ENCODE data around the gene P2RX6. TPM values are rescaled to one million over a fixed set of nuclear protein-coding genes. Genes with fewer than 3 reads are reported as not detected.
"Not testable (repeated sequence)": the region's sequence is repeated elsewhere in the genome, so short reads cannot be mapped to it uniquely, and the experiment has no call there.

P2RX6 gene
- total and polyA plus RNA-seq, 4 donors = 1.6 to 8.4 (median 3.5) TPM

GRCh38 chr22:21067075-21067900 lies 52.3 kb downstream of the P2RX6 start:
- Histone ChIP-seq H3K4me3 (ENCODE audit: low read depth, low read length) (no peak overlapping the region), H3K27ac (ENCODE audit: low read depth, low read length) (no peak overlapping the region), H3K36me3 (ENCODE audit: control insufficient read depth, insufficient read depth, low read length) (no peaks in the 10 kb centered on the region), H3K27me3 (ENCODE audit: control insufficient read depth, insufficient read depth, low read length) (no peaks in the 10 kb centered on the region), H3K4me1 (ENCODE audit: control insufficient read depth, insufficient read depth, low read length) (no peaks in the 10 kb centered on the region), H3K9me3 (ENCODE audit: control insufficient read depth, insufficient read depth, low read length) (no peaks in the 10 kb centered on the region)
- DNase-seq (ENCODE audit: low read depth in 4 of 6, low spot score in 6 of 6) = no peak
- 90% methylated on average over 21 of the region's 28 CpGs for WGBS (ENCODE audit: insufficient coverage)

- DNase-seq (ENCODE audit: low read depth in 4 of 6, low spot score in 6 of 6) = no peak
- Histone ChIP-seq H3K4me1 (ENCODE audit: control insufficient read depth, insufficient read depth, low read length) (no peaks in the 10 kb centered on the region), H3K36me3 (ENCODE audit: control insufficient read depth, insufficient read depth, low read length) (no peaks in the 10 kb centered on the region), H3K4me3 (ENCODE audit: low read depth, low read length) (no peak overlapping the region), H3K27ac (ENCODE audit: low read depth, low read length) (no peak overlapping the region), H3K9me3 (ENCODE audit: control insufficient read depth, insufficient read depth, low read length) (no peaks in the 10 kb centered on the region), H3K27me3 (ENCODE audit: control insufficient read depth, insufficient read depth, low read length) (no peaks in the 10 kb centered on the region)
- 84% methylated on average over 10 of the region's 12 CpGs for WGBS (ENCODE audit: insufficient coverage)
Observed at GRCh38 chr22:21067901-21068680, 53.1 kb downstream of the P2RX6 start.

GRCh38 chr22:21068681-21069276 lies 53.8 kb downstream of the P2RX6 start:
- Histone ChIP-seq H3K27me3 (ENCODE audit: control insufficient read depth, insufficient read depth, low read length) (no peaks in the 10 kb centered on the region), H3K27ac (ENCODE audit: low read depth, low read length) (no peak overlapping the region), H3K36me3 (ENCODE audit: control insufficient read depth, insufficient read depth, low read length) (no peaks in the 10 kb centered on the region), H3K4me1 (ENCODE audit: control insufficient read depth, insufficient read depth, low read length) (no peaks in the 10 kb centered on the region), H3K4me3 (ENCODE audit: low read depth, low read length) (no peak overlapping the region), H3K9me3 (ENCODE audit: control insufficient read depth, insufficient read depth, low read length) (no peaks in the 10 kb centered on the region)
- 54% methylated on average over 2 of the region's 4 CpGs for WGBS (ENCODE audit: insufficient coverage)
- DNase-seq (ENCODE audit: low read depth in 4 of 6, low spot score in 6 of 6) = no peak

GRCh38 chr22:21069375-21069774 lies 54.4 kb downstream of the P2RX6 start:
- 86% methylated on average over 2 of the region's 5 CpGs for WGBS (ENCODE audit: insufficient coverage)
- H3K27ac ChIP-seq (ENCODE audit: low read depth, low read length) = no peak overlapping the region
- H3K4me1 ChIP-seq (ENCODE audit: control insufficient read depth, insufficient read depth, low read length) = no peaks in the 10 kb centered on the region
- H3K4me3 ChIP-seq (ENCODE audit: low read depth, low read length) = no peak overlapping the region
- no peaks in the 10 kb centered on the region for H3K36me3 ChIP-seq (ENCODE audit: control insufficient read depth, insufficient read depth, low read length)
- no peaks in the 10 kb centered on the region for H3K9me3 ChIP-seq (ENCODE audit: control insufficient read depth, insufficient read depth, low read length)
- H3K27me3 ChIP-seq (ENCODE audit: control insufficient read depth, insufficient read depth, low read length) = no peaks in the 10 kb centered on the region
- DNase-seq (ENCODE audit: low read depth in 4 of 6, low spot score in 6 of 6) = no peak

- Histone ChIP-seq H3K9me3 (ENCODE audit: control insufficient read depth, insufficient read depth, low read length) (no peaks in the 10 kb centered on the region), H3K27ac (ENCODE audit: low read depth, low read length) (no peak overlapping the region), H3K4me1 (ENCODE audit: control insufficient read depth, insufficient read depth, low read length) (no peaks in the 10 kb centered on the region), H3K27me3 (ENCODE audit: control insufficient read depth, insufficient read depth, low read length) (no peaks in the 10 kb centered on the region), H3K36me3 (ENCODE audit: control insufficient read depth, insufficient read depth, low read length) (no peaks in the 10 kb centered on the region), H3K4me3 (ENCODE audit: low read depth, low read length) (no peak overlapping the region)
- DNase-seq (ENCODE audit: low read depth in 4 of 6, low spot score in 6 of 6) = no peak
- WGBS (ENCODE audit: insufficient coverage) = 72% methylated on average over 17 of the region's 17 CpGs
Observed at GRCh38 chr22:21070690-21071615, 56.0 kb downstream of the P2RX6 start.

GRCh38 chr22:21071796-21072195 lies 56.8 kb downstream of the P2RX6 start:
- not testable (repeated sequence) for H3K4me1 ChIP-seq (ENCODE audit: control insufficient read depth, insufficient read depth, low read length); H3K9me3 ChIP-seq (ENCODE audit: control insufficient read depth, insufficient read depth, low read length); H3K4me3 ChIP-seq (ENCODE audit: low read depth, low read length); H3K36me3 ChIP-seq (ENCODE audit: control insufficient read depth, insufficient read depth, low read length); H3K27me3 ChIP-seq (ENCODE audit: control insufficient read depth, insufficient read depth, low read length); DNase-seq (ENCODE audit: low read depth in 4 of 6, low spot score in 6 of 6); H3K27ac ChIP-seq (ENCODE audit: low read depth, low read length)
- 85% methylated on average over 4 of the region's 8 CpGs for WGBS (ENCODE audit: insufficient coverage)

- Histone ChIP-seq H3K4me1 (ENCODE audit: control insufficient read depth, insufficient read depth, low read length) (no peaks in the 10 kb centered on the region), H3K4me3 (ENCODE audit: low read depth, low read length) (no peak overlapping the region), H3K9me3 (ENCODE audit: control insufficient read depth, insufficient read depth, low read length) (no peaks in the 10 kb centered on the region), H3K36me3 (ENCODE audit: control insufficient read depth, insufficient read depth, low read length) (no peaks in the 10 kb centered on the region), H3K27me3 (ENCODE audit: control insufficient read depth, insufficient read depth, low read length) (no peaks in the 10 kb centered on the region), H3K27ac (ENCODE audit: low read depth, low read length) (no peak overlapping the region)
- no peak for DNase-seq (ENCODE audit: low read depth in 4 of 6, low spot score in 6 of 6)
- 83% methylated on average over 3 of the region's 3 CpGs for WGBS (ENCODE audit: insufficient coverage)
Observed at GRCh38 chr22:21073023-21073422, 58.1 kb downstream of the P2RX6 start.

GRCh38 chr22:21073482-21073881 lies 58.5 kb downstream of the P2RX6 start:
- Histone ChIP-seq H3K27me3 (ENCODE audit: control insufficient read depth, insufficient read depth, low read length) (no peaks in the 10 kb centered on the region), H3K4me3 (ENCODE audit: low read depth, low read length) (no peak overlapping the region), H3K36me3 (ENCODE audit: control insufficient read depth, insufficient read depth, low read length) (no peaks in the 10 kb centered on the region), H3K27ac (ENCODE audit: low read depth, low read length) (no peak overlapping the region), H3K9me3 (ENCODE audit: control insufficient read depth, insufficient read depth, low read length) (no peaks in the 10 kb centered on the region), H3K4me1 (ENCODE audit: control insufficient read depth, insufficient read depth, low read length) (no peaks in the 10 kb centered on the region)
- WGBS (ENCODE audit: insufficient coverage) = 97% methylated on average over 4 of the region's 5 CpGs
- DNase-seq (ENCODE audit: low read depth in 4 of 6, low spot score in 6 of 6) = no peak

GRCh38 chr22:21074102-21074715 lies 59.2 kb downstream of the P2RX6 start:
- no peak for DNase-seq (ENCODE audit: low read depth in 4 of 6, low spot score in 6 of 6)
- H3K27ac ChIP-seq (ENCODE audit: low read depth, low read length) = no peak overlapping the region
- 65% methylated on average over 6 of the region's 7 CpGs for WGBS (ENCODE audit: insufficient coverage)
- no peaks in the 10 kb centered on the region for H3K27me3 ChIP-seq (ENCODE audit: control insufficient read depth, insufficient read depth, low read length)
- no peaks in the 10 kb centered on the region for H3K36me3 ChIP-seq (ENCODE audit: control insufficient read depth, insufficient read depth, low read length)
- no peaks in the 10 kb centered on the region for H3K4me1 ChIP-seq (ENCODE audit: control insufficient read depth, insufficient read depth, low read length)
- H3K4me3 ChIP-seq (ENCODE audit: low read depth, low read length) = no peak overlapping the region
- H3K9me3 ChIP-seq (ENCODE audit: control insufficient read depth, insufficient read depth, low read length) = no peaks in the 10 kb centered on the region

Data from spinal cord (tissue), 10 donors.